ENCODE results near the gene UBE2V1. TPM values are rescaled to one million over a fixed set of nuclear protein-coding genes. Genes with fewer than 3 reads are reported as not detected.

Gene UBE2V1
- total RNA-seq, 1 donor = 114 TPM

Other genes starting within 250 kb of the UBE2V1 start
- 6.2 TPM for gene SPATA2, start 197.6 kb downstream of the UBE2V1 start, total RNA-seq
- 186 TPM for gene RNF114, start 176.8 kb downstream of the UBE2V1 start, total RNA-seq
- gene SNAI1, start 130.2 kb downstream of the UBE2V1 start, total RNA-seq = 5.8 TPM
- gene PEDS1, start 40.6 kb upstream of the UBE2V1 start, total RNA-seq = 28.3 TPM
- gene CEBPB, start 77.7 kb upstream of the UBE2V1 start, total RNA-seq = 268 TPM

All from mononuclear cell (primary cell).